Mammary epithelial cell (primary cell): ENCODE measurements around the gene LDLRAD4.

Source experiments
- EZH2 ChIP-seq: IDR thresholded peaks from 2 replicates; pipeline ENCODE4 v1.6.1; 2012; ENCODE audit warnings: low read length, inconsistent platforms, borderline replicate concordance
- TF ChIP-seq, protein P1 (sequence below), 2 donors: IDR thresholded peaks in 1 of 2; conservative IDR thresholded peaks in 1 of 2; 2 replicates each; pipeline ENCODE4 v1.5.1; 2011 to 2012; ENCODE audit warnings: inconsistent platforms in 2 of 2, low read length in 2 of 2, mild to moderate bottlenecking in 2 of 2, control low read depth in 1 of 2, low read depth in 1 of 2; ENCODE audit not compliant: insufficient read depth in 1 of 2; ENCODE audit errors: extremely low read depth in 1 of 2

DNA sequence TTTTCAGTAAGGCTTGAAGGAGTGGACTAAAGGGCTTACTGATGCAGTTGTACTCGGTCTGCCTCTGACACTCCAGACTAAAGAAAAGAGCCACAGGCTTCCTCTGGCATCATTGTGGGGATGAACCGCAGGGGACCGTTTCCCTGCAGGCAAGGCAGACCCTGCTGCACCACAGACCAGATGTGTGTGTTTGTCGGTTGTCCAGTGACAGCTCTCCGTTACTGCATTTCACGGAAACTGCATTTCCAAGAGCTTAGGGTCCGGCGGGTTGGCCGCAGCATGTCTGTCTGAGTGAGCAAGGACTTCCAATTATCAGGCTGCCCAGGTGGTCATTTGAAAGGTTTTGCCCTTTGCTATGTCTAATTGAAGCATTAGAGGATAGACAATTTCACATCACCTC is 409.7 kb downstream of the LDLRAD4 start:
- TF ChIP-seq EZH2: no peak
- TF ChIP-seq, protein P1, sequence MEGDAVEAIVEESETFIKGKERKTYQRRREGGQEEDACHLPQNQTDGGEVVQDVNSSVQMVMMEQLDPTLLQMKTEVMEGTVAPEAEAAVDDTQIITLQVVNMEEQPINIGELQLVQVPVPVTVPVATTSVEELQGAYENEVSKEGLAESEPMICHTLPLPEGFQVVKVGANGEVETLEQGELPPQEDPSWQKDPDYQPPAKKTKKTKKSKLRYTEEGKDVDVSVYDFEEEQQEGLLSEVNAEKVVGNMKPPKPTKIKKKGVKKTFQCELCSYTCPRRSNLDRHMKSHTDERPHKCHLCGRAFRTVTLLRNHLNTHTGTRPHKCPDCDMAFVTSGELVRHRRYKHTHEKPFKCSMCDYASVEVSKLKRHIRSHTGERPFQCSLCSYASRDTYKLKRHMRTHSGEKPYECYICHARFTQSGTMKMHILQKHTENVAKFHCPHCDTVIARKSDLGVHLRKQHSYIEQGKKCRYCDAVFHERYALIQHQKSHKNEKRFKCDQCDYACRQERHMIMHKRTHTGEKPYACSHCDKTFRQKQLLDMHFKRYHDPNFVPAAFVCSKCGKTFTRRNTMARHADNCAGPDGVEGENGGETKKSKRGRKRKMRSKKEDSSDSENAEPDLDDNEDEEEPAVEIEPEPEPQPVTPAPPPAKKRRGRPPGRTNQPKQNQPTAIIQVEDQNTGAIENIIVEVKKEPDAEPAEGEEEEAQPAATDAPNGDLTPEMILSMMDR (conservative IDR thresholded peaks at IDR 0.05 in 1 of 2, IDR thresholded peaks at IDR 0.05 in 1 of 2; ENCODE audit: extremely low read depth in 1 of 2, insufficient read depth in 1 of 2, low read depth in 1 of 2, low read length in 2 of 2): no peak
